HEK293T (cell line): ENCODE results near the gene GSTM4.
"Not testable (repeated sequence)": the region's sequence is repeated elsewhere in the genome, so short reads cannot be mapped to it uniquely, and the experiment has no call there.

ENCODE experiments used
- CTCF ChIA-PET: fragments of 350-600 bp; formaldehyde crosslinking; extraction: SDS; loops from one replicate; lab custom pipeline; 2021; ENCODE audit warnings: antibody characterized with exemption, inconsistent platforms; lab: Yijun Ruan, JAX
- POLR2A ChIA-PET: fragments of 350-600 bp; formaldehyde crosslinking; extraction: SDS; loops from one replicate; lab custom pipeline; 2020; ENCODE audit warnings: antibody characterized with exemption, inconsistent platforms; lab: Yijun Ruan, JAX
- DNase-seq: peaks from one replicate; pipeline ENCODE4 v3.0.0; 2012; ENCODE audit warnings: mixed read lengths; ENCODE audit errors: extremely low spot score
- ARNT ChIP-seq: fragments of 450-650 bp; IDR thresholded peaks from 2 replicates; pipeline ENCODE4 v1.6.1; 2017; ENCODE audit warnings: mild to moderate bottlenecking
- BHLHE40 ChIP-seq: fragments of 450-650 bp; IDR thresholded peaks from 2 replicates; pipeline ENCODE4 v1.6.1; 2016; ENCODE audit warnings: mild to moderate bottlenecking, moderate library complexity, borderline replicate concordance
- CTBP1 ChIP-seq: fragments of 450-650 bp; IDR thresholded peaks from 2 replicates; pipeline ENCODE4 v1.6.1; 2016; ENCODE audit warnings: borderline replicate concordance
- ELF4 ChIP-seq: fragments of 450-650 bp; IDR thresholded peaks from 2 replicates; pipeline ENCODE4 v1.6.1; 2017; ENCODE audit warnings: antibody characterized with exemption
- FOXA1 ChIP-seq: fragments of 450-650 bp; IDR thresholded peaks from 2 replicates; pipeline ENCODE4 v1.6.1; 2016; ENCODE audit warnings: mild to moderate bottlenecking
- FOXK2 ChIP-seq: fragments of 450-650 bp; IDR thresholded peaks from 2 replicates; pipeline ENCODE4 v1.6.1; 2016; ENCODE audit warnings: mild to moderate bottlenecking
- FOXM1 ChIP-seq: fragments of 450-650 bp; IDR thresholded peaks from 2 replicates; pipeline ENCODE4 v1.6.1; 2017; ENCODE audit warnings: mild to moderate bottlenecking, borderline replicate concordance
- HDGF ChIP-seq: fragments of 450-650 bp; IDR thresholded peaks from 2 replicates; pipeline ENCODE4 v1.6.1; 2017; ENCODE audit warnings: antibody characterized with exemption, borderline replicate concordance
- L3MBTL2 ChIP-seq: fragments of 450-650 bp; conservative IDR thresholded peaks from 2 replicates; pipeline ENCODE4 v1.6.1; 2016; ENCODE audit warnings: mild to moderate bottlenecking
- LEF1 ChIP-seq: fragments of 450-650 bp; IDR thresholded peaks from 2 replicates; pipeline ENCODE4 v1.6.1; 2017; ENCODE audit warnings: mild to moderate bottlenecking, borderline replicate concordance
- NFRKB ChIP-seq: fragments of 450-650 bp; IDR thresholded peaks from 2 replicates; pipeline ENCODE4 v1.6.1; 2016; ENCODE audit warnings: mild to moderate bottlenecking, moderate library complexity
- SP1 ChIP-seq: fragments of 450-650 bp; IDR thresholded peaks from 2 replicates; pipeline ENCODE4 v1.6.1; 2017
- SUZ12 ChIP-seq: fragments of 450-650 bp; IDR thresholded peaks from 2 replicates; pipeline ENCODE4 v1.6.1; 2016; ENCODE audit warnings: mild to moderate bottlenecking
- TARDBP ChIP-seq: fragments of 450-650 bp; IDR thresholded peaks from 2 replicates; pipeline ENCODE4 v1.6.1; 2016
- ZNF384 ChIP-seq: fragments of 450-650 bp; IDR thresholded peaks from 2 replicates; pipeline ENCODE4 v1.6.1; 2016
- TF ChIP-seq, protein P1 (sequence below): fragments of 450-650 bp; IDR thresholded peaks from 2 replicates; pipeline ENCODE4 v1.6.1; 2016

The GSTM4 gene

DNA sequence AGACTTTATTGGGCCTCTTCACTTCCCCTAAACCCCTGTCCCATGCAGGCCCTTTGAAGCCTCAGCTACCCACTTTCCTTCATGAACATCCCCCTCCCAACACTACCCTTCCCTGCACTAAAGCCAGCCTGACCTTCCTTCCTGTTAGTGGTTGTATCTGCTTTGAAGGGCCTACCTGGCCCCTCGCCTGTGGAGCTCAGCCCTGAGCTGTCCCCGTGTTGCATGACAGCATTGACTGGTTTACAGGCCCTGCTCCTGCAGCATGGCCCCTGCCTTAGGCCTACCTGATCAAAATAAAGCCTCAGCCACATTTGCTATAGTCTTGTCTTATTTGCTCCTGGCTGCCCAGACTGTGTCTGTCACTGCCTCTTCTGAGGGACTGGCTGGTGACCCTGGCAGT is 5.5 kb downstream of the GSTM4 start:
- TF ChIP-seq L3MBTL2 = no peak
- TF ChIP-seq ZNF384 = no peak
- no peak for TF ChIP-seq SUZ12
- CTCF ChIA-PET = interaction anchor here (0.6 to 1.7 kb wide), 5 partner anchors 9 to 368 kb away, joined by 3 to 5 read pairs (median 4); no protein-coding TSS in a partner anchor
- POLR2A ChIA-PET = no interaction called here
- DNase-seq = no peak

DNA sequence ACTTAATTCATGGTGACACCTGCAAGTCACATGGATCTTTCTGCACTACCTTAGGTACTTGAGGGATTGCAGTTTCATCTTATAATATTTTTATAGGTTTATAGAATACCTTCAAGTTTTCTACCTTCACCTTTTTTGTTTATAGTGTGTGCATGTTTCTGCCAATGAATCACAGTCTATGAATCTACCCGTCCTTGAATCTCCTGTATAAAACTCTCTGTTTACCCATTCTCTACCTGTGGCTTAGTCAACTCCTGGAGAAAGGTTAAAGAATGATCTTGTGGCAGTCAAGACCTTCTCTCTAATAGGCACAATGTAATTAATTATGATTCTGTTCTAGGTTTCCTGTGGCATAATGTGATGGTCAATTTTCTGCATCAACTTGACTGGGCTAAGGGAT is 8.8 kb downstream of the GSTM4 start:
- CTCF ChIA-PET = no interaction called here
- no peak for DNase-seq
- TF ChIP-seq SUZ12 (no peak), FOXA1 (no peak), FOXK2 (no peak), NFRKB (no peak), CTBP1 (no peak), ZNF384 (no peak), L3MBTL2 (no peak), FOXM1 (no peak), BHLHE40 (no peak), TARDBP (no peak), HDGF (no peak), LEF1 (no peak), ARNT (no peak), SP1 (no peak), ELF4 (no peak)
- TF ChIP-seq, protein P1, sequence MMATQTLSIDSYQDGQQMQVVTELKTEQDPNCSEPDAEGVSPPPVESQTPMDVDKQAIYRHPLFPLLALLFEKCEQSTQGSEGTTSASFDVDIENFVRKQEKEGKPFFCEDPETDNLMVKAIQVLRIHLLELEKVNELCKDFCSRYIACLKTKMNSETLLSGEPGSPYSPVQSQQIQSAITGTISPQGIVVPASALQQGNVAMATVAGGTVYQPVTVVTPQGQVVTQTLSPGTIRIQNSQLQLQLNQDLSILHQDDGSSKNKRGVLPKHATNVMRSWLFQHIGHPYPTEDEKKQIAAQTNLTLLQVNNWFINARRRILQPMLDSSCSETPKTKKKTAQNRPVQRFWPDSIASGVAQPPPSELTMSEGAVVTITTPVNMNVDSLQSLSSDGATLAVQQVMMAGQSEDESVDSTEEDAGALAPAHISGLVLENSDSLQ = no peak
- POLR2A ChIA-PET = no interaction called here

DNA sequence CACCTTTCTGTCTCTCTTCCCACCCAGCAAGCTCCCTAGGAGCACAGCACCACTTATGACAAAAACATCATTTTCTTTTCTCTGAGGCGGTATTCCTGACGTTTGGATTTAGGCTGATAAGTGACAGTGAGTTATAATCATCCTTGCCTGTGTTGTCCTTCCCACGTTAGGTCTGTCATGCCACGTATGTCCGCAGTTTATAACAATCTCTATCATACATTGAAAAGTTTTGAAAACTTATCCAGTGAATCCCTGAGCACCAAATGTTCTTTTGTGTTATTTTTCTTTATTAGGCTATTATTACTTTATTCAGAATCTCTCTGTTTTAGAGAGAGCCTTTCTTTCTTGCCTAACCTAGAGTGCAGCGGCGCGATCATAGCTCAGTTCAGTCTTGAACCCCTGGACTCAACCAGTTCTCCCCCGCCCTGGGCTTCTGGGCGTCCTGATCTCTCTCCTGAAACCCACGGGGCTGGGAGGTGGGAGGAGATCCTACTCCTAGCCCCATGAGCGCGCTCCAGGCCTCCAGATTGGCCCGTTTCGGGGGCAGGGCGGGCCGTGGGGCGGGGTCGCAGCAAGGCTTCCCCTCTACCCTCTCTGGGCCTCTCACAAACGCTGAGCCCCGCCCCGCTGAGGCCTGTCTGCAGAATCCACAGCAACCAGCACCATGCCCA is 11.7 kb downstream of the GSTM4 start, which contains the start of gene GSTM2:
Gene GSTM2 (plus strand): TSS at position 606 of the 671 bp plus-strand sequence. CDS start 59 bp downstream, at position 665.
- POLR2A ChIA-PET = interaction anchor here (0.6 to 2.1 kb wide), 6 partner anchors 9 to 48 kb away, joined by 3 to 8 read pairs (median 4); partner anchors contain the start of genes AMPD2, GNAT2 and GSTM4
- DNase-seq = peak; percentile 96
- CTCF ChIA-PET = interaction anchor here (1.3 to 1.4 kb wide), 2 partner anchors 27 to 31 kb away, joined by 3 to 7 read pairs; no protein-coding TSS in a partner anchor
- TF ChIP-seq CTBP1 (no peak), BHLHE40 (no peak), ELF4 (no peak), FOXM1 (no peak), LEF1 (no peak), L3MBTL2 (no peak), TARDBP (no peak), NFRKB (no peak), ZNF384 (no peak), SUZ12 (no peak), ARNT (no peak), FOXK2 (no peak), HDGF (no peak), SP1 (no peak), FOXA1 (no peak)
- TF ChIP-seq, protein P1 = no peak

DNA sequence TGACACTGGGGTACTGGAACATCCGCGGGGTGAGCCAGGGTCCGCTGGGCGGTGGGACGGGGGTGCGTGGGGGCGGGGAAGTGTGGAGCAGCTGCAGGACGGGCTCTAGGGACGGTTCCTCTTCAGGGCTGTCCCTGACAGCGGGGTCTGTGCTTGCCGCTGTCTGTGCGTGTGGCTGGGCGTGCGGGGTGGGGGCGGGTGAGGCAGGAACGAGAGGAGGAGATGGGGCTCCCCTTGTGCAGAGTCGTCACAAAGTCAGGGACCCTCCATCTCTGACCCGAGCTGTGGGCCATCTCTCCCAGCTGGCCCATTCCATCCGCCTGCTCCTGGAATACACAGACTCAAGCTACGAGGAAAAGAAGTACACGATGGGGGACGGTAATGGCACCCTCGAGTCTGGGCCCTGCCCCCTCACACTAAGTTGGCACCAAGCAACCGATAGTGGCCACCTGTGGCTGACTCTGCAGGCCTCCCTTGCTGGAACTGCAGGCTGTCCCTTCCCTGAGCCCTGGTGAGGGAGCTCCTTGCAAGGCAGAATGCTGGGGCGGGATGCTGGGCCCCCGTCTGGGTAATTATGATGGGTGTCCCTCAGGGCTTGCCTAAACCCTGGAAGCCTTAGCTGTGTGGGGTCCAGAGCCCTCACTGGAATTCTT is 12.3 kb downstream of the GSTM4 start:
- CTCF ChIA-PET = interaction anchor here (0.7 to 1.3 kb wide), 3 partner anchors 18 to 28 kb away, joined by 3 to 7 read pairs (median 3); no protein-coding TSS in a partner anchor
- TF ChIP-seq NFRKB (no peak), LEF1 (no peak), CTBP1 (no peak), L3MBTL2 (no peak), BHLHE40 (no peak), FOXM1 (no peak), HDGF (no peak), SP1 (no peak)
- POLR2A ChIA-PET = interaction anchor here (1.0 to 2.1 kb wide), 5 partner anchors 8 to 49 kb away, joined by 3 to 8 read pairs (median 4); partner anchors contain the start of genes AMPD2, GNAT2 and GSTM4
- DNase-seq = peak; percentile 10

DNA sequence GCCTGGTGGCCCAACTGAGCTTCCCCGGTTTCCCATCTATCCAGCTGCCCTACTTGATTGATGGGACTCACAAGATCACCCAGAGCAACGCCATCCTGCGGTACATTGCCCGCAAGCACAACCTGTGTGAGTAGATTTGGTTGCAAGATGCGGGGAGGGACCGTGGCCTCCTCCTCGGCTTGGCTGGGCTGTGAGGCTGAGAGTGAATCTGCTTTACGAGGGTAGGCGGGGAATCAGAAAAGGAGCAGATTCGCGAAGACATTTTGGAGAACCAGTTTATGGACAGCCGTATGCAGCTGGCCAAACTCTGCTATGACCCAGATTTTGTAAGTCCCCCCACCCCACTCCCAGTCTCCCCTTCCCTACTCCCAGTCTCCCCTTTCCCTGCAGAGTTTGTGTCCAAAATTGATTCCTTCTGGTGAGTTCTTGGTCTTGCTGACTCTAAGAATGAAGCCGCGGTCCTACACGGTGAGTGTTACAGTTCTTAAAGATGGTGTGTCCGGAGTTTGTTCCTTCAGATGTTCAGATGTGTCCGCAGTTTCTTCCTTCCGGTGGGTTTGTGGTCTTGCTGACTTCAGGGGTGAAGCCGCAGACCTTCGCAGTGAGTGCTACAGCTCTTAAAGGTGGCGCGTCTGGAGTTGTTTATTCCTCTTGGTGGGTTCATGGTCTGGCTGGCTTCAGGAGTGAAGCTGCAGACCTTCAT is 13.5 kb downstream of the GSTM4 start:
- ChIA-PET POLR2A (interaction anchor here (2.1 kb wide), 1 partner anchor 13 kb away, joined by 8 read pairs; the partner anchor contains the start of gene GSTM4), CTCF (interaction anchor here (0.6 to 1.6 kb wide), 2 partner anchors 120 to 246 kb away, joined by 3 read pairs; no protein-coding TSS in a partner anchor)
- DNase-seq = peak; percentile 3
- TF ChIP-seq ZNF384 (no peak), ARNT (no peak), HDGF (no peak), LEF1 (no peak), FOXM1 (no peak), SUZ12 (no peak), BHLHE40 (no peak), NFRKB (no peak), TARDBP (no peak), SP1 (no peak), FOXK2 (no peak)
- TF ChIP-seq, protein P1 = no peak

DNA sequence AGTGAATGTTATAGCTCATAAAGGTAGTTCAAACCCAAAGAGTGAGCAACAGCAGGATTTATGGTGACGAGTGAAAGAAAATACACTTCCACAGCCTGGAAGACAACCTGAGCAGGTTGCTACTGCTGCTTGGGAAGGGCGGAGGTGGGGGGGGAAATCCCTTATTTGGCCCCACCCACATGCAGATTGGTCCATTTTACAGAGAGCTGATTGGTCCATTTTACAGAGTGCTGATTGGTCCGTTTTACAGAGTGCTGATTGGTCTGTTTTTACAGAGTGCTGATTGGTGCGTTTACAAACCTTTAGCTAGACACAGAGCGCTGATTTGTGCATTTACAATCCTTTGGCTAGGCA is 14.0 kb downstream of the GSTM4 start:
- CTCF ChIA-PET = interaction anchor here (0.6 to 1.6 kb wide), 2 partner anchors 120 to 247 kb away, joined by 3 read pairs; no protein-coding TSS in a partner anchor
- peak; percentile 2 for DNase-seq
- POLR2A ChIA-PET = not testable (repeated sequence)
